Measurements from ENCODE around the gene DNAJC16.

DNA sequence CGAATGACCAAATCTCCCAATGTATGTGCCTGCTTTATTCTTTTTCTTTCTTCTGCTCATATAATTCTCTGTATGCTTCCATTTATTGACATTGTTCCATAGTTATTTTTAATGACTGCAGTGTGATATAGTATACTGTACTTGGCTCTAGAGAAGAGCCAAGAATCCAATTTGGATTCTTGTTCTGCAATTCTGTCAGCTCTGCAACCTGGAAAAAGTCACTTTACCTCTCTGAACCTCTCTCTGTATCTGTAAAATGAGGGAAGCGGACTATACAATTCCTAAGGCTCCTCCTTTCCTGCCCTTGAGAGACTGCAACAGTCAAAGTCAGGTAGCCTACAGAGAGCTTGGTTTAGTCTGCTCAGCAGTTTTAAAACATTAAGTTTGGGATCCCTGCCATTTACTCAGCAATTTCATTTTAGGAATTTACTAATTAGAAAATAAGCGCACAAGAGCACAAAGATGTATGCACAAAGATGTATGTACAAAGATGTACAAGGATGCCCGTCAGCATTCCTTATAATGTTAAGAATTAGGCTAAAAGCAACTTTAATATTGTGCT is 14.7 kb downstream of the DNAJC16 start:
- no peak for TF ChIP-seq CTCF (IDR thresholded peaks at IDR 0.05; ENCODE audit: low read depth, low read length, missing input control)
- no peak for TF ChIP-seq REST (IDR thresholded peaks at IDR 0.05)
- no peak for TF ChIP-seq GABPA (IDR thresholded peaks at IDR 0.05 in 1 of 2, conservative IDR thresholded peaks at IDR 0.05 in 1 of 2)
- TF ChIP-seq, protein P1, sequence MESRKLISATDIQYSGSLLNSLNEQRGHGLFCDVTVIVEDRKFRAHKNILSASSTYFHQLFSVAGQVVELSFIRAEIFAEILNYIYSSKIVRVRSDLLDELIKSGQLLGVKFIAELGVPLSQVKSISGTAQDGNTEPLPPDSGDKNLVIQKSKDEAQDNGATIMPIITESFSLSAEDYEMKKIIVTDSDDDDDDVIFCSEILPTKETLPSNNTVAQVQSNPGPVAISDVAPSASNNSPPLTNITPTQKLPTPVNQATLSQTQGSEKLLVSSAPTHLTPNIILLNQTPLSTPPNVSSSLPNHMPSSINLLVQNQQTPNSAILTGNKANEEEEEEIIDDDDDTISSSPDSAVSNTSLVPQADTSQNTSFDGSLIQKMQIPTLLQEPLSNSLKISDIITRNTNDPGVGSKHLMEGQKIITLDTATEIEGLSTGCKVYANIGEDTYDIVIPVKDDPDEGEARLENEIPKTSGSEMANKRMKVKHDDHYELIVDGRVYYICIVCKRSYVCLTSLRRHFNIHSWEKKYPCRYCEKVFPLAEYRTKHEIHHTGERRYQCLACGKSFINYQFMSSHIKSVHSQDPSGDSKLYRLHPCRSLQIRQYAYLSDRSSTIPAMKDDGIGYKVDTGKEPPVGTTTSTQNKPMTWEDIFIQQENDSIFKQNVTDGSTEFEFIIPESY (IDR thresholded peaks at IDR 0.05) = no peak
- no peak for TF ChIP-seq EGR1 (IDR thresholded peaks at IDR 0.05; ENCODE audit: low read depth in 2 of 2)
- no peak for TF ChIP-seq JUND (IDR thresholded peaks at IDR 0.05)
- TF ChIP-seq TAF1 (conservative IDR thresholded peaks at IDR 0.05) = no peak
- no peak for TF ChIP-seq HNF4G (IDR thresholded peaks at IDR 0.05)
- no peak for TF ChIP-seq SP1 (IDR thresholded peaks at IDR 0.05)
- no peak for TF ChIP-seq RAD21 (IDR thresholded peaks at IDR 0.05)
- no peak for TF ChIP-seq MAX (IDR thresholded peaks at IDR 0.05)
- TF ChIP-seq NR2F2 (IDR thresholded peaks at IDR 0.05) = no peak
- TF ChIP-seq, protein P2, sequence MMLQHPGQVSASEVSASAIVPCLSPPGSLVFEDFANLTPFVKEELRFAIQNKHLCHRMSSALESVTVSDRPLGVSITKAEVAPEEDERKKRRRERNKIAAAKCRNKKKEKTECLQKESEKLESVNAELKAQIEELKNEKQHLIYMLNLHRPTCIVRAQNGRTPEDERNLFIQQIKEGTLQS (IDR thresholded peaks at IDR 0.05) = no peak
- no peak for TF ChIP-seq FOXA1 (IDR thresholded peaks at IDR 0.05)
